Nephron progenitor cell (in vitro differentiated cells): ENCODE results near the gene CIB4.
A peak's percentile ranks its signal among the peaks of the same experiment; 100 is the strongest.

ENCODE experiments used
- DNase-seq: peaks from one replicate; pipeline ENCODE4 v3.0.0; 2021
- H3K27ac Mint-ChIP-seq: 2 replicates; pipeline ENCODE4 v1.8.0; 2021; ENCODE audit warnings: mild to moderate bottlenecking, moderate library complexity, mixed read lengths
- H3K27me3 Mint-ChIP-seq: 2 replicates; pipeline ENCODE4 v1.8.0; 2021; ENCODE audit warnings: mild to moderate bottlenecking, low read depth, mixed read lengths; ENCODE audit not compliant: poor library complexity
- H3K36me3 Mint-ChIP-seq: 2 replicates; pipeline ENCODE4 v1.8.0; 2021; ENCODE audit warnings: low read depth, mixed read lengths
- H3K4me1 Mint-ChIP-seq: 2 replicates; pipeline ENCODE4 v1.8.0; 2021; ENCODE audit warnings: mixed read lengths
- H3K4me3 Mint-ChIP-seq: 2 replicates; pipeline ENCODE4 v1.8.0; 2021; ENCODE audit warnings: mild to moderate bottlenecking, moderate library complexity, mixed read lengths
- H3K9me3 Mint-ChIP-seq: 2 replicates; pipeline ENCODE4 v1.8.0; 2021; ENCODE audit warnings: mild to moderate bottlenecking, moderate library complexity, mixed read lengths
- TF ChIP-seq, protein P1 (sequence below): fragments of 200-600 bp; sonication (generic); IDR thresholded peaks from 2 replicates; pipeline ENCODE4 v1.5.0; 2021; ENCODE audit warnings: antibody characterized with exemption

CIB4 gene

DNA sequence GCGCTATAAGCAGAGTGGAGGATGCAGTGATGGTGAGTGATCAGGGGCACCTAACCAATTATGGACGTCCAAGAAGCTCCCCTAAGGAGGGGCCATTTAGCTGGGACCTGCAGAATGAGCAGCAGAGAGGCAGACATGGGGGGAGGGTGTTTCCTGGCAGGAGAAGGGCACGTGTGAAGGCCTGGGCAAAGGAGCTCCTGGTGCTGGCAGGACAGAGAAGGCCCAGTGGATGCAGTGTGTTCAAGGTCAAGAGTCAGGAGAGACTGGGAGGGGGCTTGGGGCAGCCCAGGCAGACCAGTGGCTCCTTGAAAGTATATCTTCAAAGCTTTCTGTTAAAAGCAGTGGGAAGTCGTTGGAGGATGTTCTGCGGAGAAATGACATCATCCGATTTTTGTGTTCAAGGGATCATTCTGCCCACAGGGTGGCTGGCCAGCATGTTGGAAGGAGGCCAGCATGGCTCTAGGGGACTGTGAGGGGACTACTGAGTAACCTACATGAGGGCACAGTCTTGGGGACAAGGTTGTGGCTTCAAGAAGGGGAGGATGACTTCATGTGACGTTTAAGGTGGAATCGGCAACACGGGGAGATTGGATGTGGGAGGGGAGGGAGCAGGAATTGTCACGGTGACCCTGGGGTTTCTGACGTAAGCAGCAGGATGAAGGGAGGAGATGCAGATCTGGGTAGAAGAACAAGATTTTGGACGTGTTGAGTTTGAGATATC is 9.0 kb upstream of the CIB4 start:
- peak overlapping the region; percentile 62 for H3K27ac Mint-ChIP-seq
- peaks cover 51% of the 10 kb centered on the region for H3K4me1 Mint-ChIP-seq
- TF ChIP-seq, protein P1, sequence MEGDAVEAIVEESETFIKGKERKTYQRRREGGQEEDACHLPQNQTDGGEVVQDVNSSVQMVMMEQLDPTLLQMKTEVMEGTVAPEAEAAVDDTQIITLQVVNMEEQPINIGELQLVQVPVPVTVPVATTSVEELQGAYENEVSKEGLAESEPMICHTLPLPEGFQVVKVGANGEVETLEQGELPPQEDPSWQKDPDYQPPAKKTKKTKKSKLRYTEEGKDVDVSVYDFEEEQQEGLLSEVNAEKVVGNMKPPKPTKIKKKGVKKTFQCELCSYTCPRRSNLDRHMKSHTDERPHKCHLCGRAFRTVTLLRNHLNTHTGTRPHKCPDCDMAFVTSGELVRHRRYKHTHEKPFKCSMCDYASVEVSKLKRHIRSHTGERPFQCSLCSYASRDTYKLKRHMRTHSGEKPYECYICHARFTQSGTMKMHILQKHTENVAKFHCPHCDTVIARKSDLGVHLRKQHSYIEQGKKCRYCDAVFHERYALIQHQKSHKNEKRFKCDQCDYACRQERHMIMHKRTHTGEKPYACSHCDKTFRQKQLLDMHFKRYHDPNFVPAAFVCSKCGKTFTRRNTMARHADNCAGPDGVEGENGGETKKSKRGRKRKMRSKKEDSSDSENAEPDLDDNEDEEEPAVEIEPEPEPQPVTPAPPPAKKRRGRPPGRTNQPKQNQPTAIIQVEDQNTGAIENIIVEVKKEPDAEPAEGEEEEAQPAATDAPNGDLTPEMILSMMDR, result no peak
- H3K9me3 Mint-ChIP-seq, result no peaks in the 10 kb centered on the region
- no peak overlapping the region for H3K4me3 Mint-ChIP-seq
- peaks cover 19% of the 10 kb centered on the region for H3K27me3 Mint-ChIP-seq
- no peaks in the 10 kb centered on the region for H3K36me3 Mint-ChIP-seq
- DNase-seq, result no peak

- Mint-ChIP-seq H3K36me3 (no peaks in the 10 kb centered on the region), H3K4me1 (peaks cover 50% of the 10 kb centered on the region), H3K4me3 (no peak overlapping the region), H3K9me3 (no peaks in the 10 kb centered on the region), H3K27me3 (peaks cover 26% of the 10 kb centered on the region), H3K27ac (no peak overlapping the region)
- no peak for DNase-seq
- TF ChIP-seq, protein P1, result no peak
Observed at GRCh38 chr2:26649322-26649721, 8.2 kb upstream of the CIB4 start.

- Mint-ChIP-seq H3K9me3 (no peaks in the 10 kb centered on the region), H3K27ac (no peak overlapping the region), H3K4me3 (no peak overlapping the region), H3K4me1 (peaks cover 49% of the 10 kb centered on the region), H3K36me3 (no peaks in the 10 kb centered on the region), H3K27me3 (peaks cover 21% of the 10 kb centered on the region)
- TF ChIP-seq, protein P1, result no peak
- no peak for DNase-seq
Observed at GRCh38 chr2:26648516-26648915, 7.3 kb upstream of the CIB4 start.

GRCh38 chr2:26647981-26648380 is 6.8 kb upstream of the CIB4 start:
- Mint-ChIP-seq H3K4me3 (no peak overlapping the region), H3K27me3 (peaks cover 20% of the 10 kb centered on the region), H3K27ac (no peak overlapping the region), H3K4me1 (peaks cover 46% of the 10 kb centered on the region), H3K9me3 (no peaks in the 10 kb centered on the region), H3K36me3 (no peaks in the 10 kb centered on the region)
- DNase-seq, result no peak
- TF ChIP-seq, protein P1, result no peak

DNA sequence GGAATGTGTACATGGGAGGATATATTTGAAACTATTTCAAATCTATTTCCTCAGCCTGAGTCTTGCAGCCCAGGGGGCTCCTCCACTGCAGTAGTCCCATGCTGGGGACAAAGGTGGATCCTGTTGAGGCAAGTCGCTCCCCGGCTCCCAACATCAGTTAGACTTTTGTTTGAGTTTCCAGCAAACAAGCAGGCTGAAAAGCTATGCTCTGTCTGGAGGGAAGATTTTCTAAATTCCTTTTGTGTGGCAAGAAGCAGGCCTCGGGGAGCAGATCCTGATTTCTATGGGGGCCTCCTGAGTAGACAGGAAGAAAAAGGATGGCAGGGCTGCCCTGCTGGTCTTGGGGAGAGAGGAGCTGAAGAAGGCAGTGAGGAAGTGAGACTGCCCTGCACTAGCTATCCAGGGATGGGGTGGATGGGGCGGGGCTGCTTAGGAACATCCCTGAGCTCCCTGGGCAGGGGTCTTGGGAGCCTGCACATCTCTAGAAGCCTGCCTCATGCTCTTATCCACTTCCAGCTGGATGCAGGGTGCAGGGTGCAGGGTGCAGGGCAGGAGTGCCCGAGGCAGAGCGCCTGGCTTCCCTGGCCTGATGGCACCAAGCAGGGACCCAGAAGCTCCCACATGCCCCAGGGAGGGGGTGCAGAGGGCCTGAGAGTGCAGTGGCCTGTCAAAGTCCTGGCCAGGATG is 6.0 kb upstream of the CIB4 start:
- Mint-ChIP-seq H3K9me3 (no peaks in the 10 kb centered on the region), H3K27me3 (peaks cover 20% of the 10 kb centered on the region), H3K36me3 (no peaks in the 10 kb centered on the region), H3K4me3 (no peak overlapping the region), H3K27ac (peak overlapping the region; percentile 53), H3K4me1 (peaks cover 46% of the 10 kb centered on the region)
- no peak for DNase-seq
- TF ChIP-seq, protein P1, result no peak
